Measurements from ENCODE around the gene MMP17. TPM values are rescaled to one million over a fixed set of nuclear protein-coding genes. Genes with fewer than 3 reads are reported as not detected.

The MMP17 gene
- total RNA-seq, 2 donors from 2014 or later, result 1.3 to 1.9 TPM

DNA sequence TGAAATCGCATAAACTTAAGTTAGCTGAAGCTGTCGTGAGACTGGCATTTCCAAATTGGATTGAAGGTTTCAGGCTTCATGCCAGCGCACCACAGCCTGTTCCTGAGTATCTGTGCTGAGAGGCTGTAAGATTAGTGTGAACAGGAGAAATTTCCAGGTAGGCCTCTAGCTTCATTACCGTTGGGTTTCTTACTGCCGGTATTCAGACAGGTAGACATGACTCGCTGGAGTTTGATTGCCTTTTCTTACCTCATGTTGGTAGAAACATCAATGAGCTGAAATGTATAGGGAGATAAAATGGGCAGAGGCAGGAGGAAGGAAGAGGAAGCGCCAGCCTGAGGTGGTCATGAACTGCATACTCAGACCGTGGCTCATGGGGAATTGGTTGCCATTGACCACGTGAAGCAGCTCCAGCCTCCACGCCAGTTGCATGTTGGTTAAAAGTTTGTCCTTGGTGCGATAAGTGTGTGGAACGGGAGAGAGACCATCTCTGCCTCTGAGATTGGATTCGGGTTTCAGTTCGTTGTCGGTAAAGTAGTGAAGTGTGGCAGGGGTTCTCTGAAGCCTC, 42.3 kb upstream of the MMP17 start:
- Histone ChIP-seq H3K9ac (ENCODE audit: low read depth in 2 of 2, low read length in 2 of 2) (no peak overlapping the region), H3K4me1 (no peaks in the 10 kb centered on the region), H3K36me3 (peaks cover 21% of the 10 kb centered on the region), H3K27me3 (no peaks in the 10 kb centered on the region), H3K9me3 (no peaks in the 10 kb centered on the region), H3K4me3 (no peak overlapping the region), H3K27ac (no peak overlapping the region)
- no peak for TF ChIP-seq CTCF (IDR thresholded peaks at IDR 0.05)
- intact Hi-C loops (cut with DNase I), result no loop called here
- DNase-seq, result no peak

GRCh38 chr12:131786331-131786730, 41.9 kb upstream of the MMP17 start:
- Histone ChIP-seq H3K9me3 (no peaks in the 10 kb centered on the region), H3K27me3 (no peaks in the 10 kb centered on the region), H3K27ac (no peak overlapping the region), H3K4me1 (no peaks in the 10 kb centered on the region), H3K4me3 (no peak overlapping the region), H3K36me3 (peaks cover 21% of the 10 kb centered on the region), H3K9ac (ENCODE audit: low read depth in 2 of 2, low read length in 2 of 2) (no peak overlapping the region)
- TF ChIP-seq CTCF (IDR thresholded peaks at IDR 0.05), result no peak
- intact Hi-C loops (cut with DNase I), result no loop called here
- DNase-seq, result no peak

DNA sequence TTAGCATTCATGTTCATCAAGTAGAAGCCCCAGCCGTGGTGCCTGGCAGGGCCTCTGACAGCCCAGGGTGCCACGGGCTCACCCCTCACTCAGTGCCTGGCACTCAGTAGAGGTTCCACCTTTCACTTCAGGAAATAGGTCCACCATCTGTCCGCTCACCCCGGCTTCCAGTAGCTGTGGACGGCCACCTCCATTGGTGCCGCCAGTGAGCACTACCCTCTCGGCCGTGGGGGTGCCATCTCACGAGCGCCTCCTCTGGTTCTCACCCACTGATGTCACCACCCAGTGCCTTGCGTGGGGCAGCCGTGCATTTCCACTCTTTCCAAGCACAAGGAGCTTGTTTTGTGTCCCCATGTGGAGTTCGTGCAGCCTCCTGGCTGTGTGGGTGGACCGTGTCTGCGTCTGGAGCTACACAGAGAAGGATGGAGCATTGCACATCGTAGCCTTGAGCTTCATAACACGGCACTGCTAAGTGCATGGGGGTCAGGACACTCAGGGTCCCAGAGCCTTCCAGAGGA, 41.0 kb upstream of the MMP17 start:
- no peak overlapping the region for H3K4me3 ChIP-seq
- no peak for DNase-seq
- H3K4me1 ChIP-seq, result no peaks in the 10 kb centered on the region
- no peaks in the 10 kb centered on the region for H3K9me3 ChIP-seq
- H3K9ac ChIP-seq (ENCODE audit: low read depth in 2 of 2, low read length in 2 of 2), result no peak overlapping the region
- no peak overlapping the region for H3K27ac ChIP-seq
- peaks cover 21% of the 10 kb centered on the region for H3K36me3 ChIP-seq
- no peak for TF ChIP-seq CTCF (IDR thresholded peaks at IDR 0.05)
- intact Hi-C loops (cut with DNase I), result no loop called here
- no peaks in the 10 kb centered on the region for H3K27me3 ChIP-seq

DNA sequence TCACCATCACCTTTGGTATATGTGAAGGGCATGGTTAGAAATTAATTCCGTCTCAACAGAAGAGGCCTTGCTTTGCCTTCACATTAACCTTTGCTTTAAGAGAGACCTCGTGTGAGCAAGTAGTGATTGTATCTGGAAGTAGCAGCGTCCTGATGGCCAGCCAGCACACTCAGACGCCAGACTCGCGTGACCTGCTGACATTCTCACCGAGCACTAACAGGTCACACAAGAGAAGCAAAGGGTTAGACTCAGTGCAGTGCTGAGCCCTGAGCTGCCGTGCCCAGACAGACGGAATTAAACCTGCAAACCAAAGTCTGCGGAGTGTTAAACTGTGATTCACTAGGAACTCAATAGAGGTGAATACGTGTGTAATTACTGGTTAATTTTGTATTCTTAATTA, 40.1 kb upstream of the MMP17 start:
- DNase-seq, result no peak
- intact Hi-C loops (cut with DNase I), result no loop called here
- Histone ChIP-seq H3K27me3 (no peaks in the 10 kb centered on the region), H3K9ac (ENCODE audit: low read depth in 2 of 2, low read length in 2 of 2) (no peak overlapping the region), H3K4me3 (no peak overlapping the region), H3K4me1 (no peaks in the 10 kb centered on the region), H3K9me3 (no peaks in the 10 kb centered on the region), H3K36me3 (peaks cover 21% of the 10 kb centered on the region), H3K27ac (no peak overlapping the region)
- no peak for TF ChIP-seq CTCF (IDR thresholded peaks at IDR 0.05)

DNA sequence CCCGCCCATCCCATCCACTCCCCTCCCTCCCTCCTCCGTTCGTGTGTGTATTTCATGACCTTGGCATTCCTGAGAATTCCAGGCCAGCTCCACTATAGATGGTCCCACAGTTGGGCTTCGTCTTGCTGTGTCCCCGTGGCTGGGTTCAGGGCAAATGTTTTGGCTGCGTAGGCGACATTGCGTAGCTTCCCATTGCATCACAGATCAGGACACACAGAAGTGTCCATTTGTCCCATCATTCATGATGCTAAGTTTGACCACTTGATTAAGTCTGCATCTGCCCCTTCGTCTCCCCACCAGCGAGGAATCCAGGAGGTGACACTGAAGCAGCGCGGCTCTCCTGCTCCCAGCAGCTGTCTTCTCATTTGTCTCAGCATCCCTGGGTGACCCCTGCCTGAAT, 38.6 kb upstream of the MMP17 start:
- Histone ChIP-seq H3K27ac (no peak overlapping the region), H3K9ac (ENCODE audit: low read depth in 2 of 2, low read length in 2 of 2) (no peak overlapping the region), H3K27me3 (no peaks in the 10 kb centered on the region), H3K36me3 (peaks cover 21% of the 10 kb centered on the region), H3K4me3 (no peak overlapping the region), H3K4me1 (no peaks in the 10 kb centered on the region), H3K9me3 (no peaks in the 10 kb centered on the region)
- no peak for DNase-seq
- intact Hi-C loops (cut with DNase I), result no loop called here
- TF ChIP-seq CTCF (IDR thresholded peaks at IDR 0.05), result no peak

All from colonic mucosa (tissue), 4 donors.